Measurements from ENCODE around the gene PLD6.

The PLD6 gene

GRCh38 chr17:17205368-17206123 is 587 bp downstream of the PLD6 start:
- Histone ChIP-seq H4K8ac (ENCODE audit: low read depth, low read length) (no peak overlapping the region), H3K36me3 (ENCODE audit: control insufficient read depth, insufficient read depth, low read length) (no peaks in the 10 kb centered on the region), H3K79me2 (ENCODE audit: control insufficient read depth, insufficient read depth, low read length) (no peaks in the 10 kb centered on the region), H2BK120ac (ENCODE audit: low read depth, low read length) (no peak overlapping the region), H3K9ac (ENCODE audit: low read length) (no peak overlapping the region), H4K5ac (ENCODE audit: low read length) (no peak overlapping the region), H3K27ac (ENCODE audit: low read depth, low read length) (no peak overlapping the region), H2BK5ac (ENCODE audit: low read length) (no peak overlapping the region), H3K4me1 (ENCODE audit: control insufficient read depth, low read depth, low read length) (no peaks in the 10 kb centered on the region), H3K18ac (ENCODE audit: low read length) (no peak overlapping the region), H3K4me2 (ENCODE audit: low read length) (no peak overlapping the region), H3K56ac (ENCODE audit: low read length) (no peak overlapping the region), H3K4ac (ENCODE audit: low read depth, low read length) (no peak overlapping the region), H2AK5ac (ENCODE audit: low read length) (no peak overlapping the region), H2BK15ac (replicated peaks; ENCODE audit: low read depth) (no peak overlapping the region), H3K79me1 (ENCODE audit: low read length) (no peaks in the 10 kb centered on the region), H3K27me3 (ENCODE audit: insufficient read depth, low read length, poor library complexity) (no peaks in the 10 kb centered on the region), H3K23ac (ENCODE audit: low read length) (no peak overlapping the region), H3K4me3 (ENCODE audit: low read length) (no peak overlapping the region)
- WGBS (ENCODE audit: extremely low coverage, insufficient coverage, low lambda C conversion rate), result no CpG with 5 or more reads among the region's 70 CpGs
- no peak for DNase-seq

GRCh38 chr17:17204635-17205231 is 1.4 kb downstream of the PLD6 start:
- no peak overlapping the region for H2AK5ac ChIP-seq (ENCODE audit: low read length)
- DNase-seq, result no peak
- no peak overlapping the region for H3K4me3 ChIP-seq (ENCODE audit: low read length)
- no peak overlapping the region for H2BK120ac ChIP-seq (ENCODE audit: low read depth, low read length)
- no peak overlapping the region for H4K8ac ChIP-seq (ENCODE audit: low read depth, low read length)
- no peak overlapping the region for H3K9ac ChIP-seq (ENCODE audit: low read length)
- no peaks in the 10 kb centered on the region for H3K79me2 ChIP-seq (ENCODE audit: control insufficient read depth, insufficient read depth, low read length)
- H2BK15ac ChIP-seq (replicated peaks; ENCODE audit: low read depth), result no peak overlapping the region
- H3K27ac ChIP-seq (ENCODE audit: low read depth, low read length), result no peak overlapping the region
- no peaks in the 10 kb centered on the region for H3K36me3 ChIP-seq (ENCODE audit: control insufficient read depth, insufficient read depth, low read length)
- no peaks in the 10 kb centered on the region for H3K27me3 ChIP-seq (ENCODE audit: insufficient read depth, low read length, poor library complexity)
- H3K79me1 ChIP-seq (ENCODE audit: low read length), result no peaks in the 10 kb centered on the region
- H3K23ac ChIP-seq (ENCODE audit: low read length), result no peak overlapping the region
- no peak overlapping the region for H2BK5ac ChIP-seq (ENCODE audit: low read length)
- WGBS (ENCODE audit: extremely low coverage, insufficient coverage, low lambda C conversion rate), result no CpG with 5 or more reads among the region's 14 CpGs
- H4K5ac ChIP-seq (ENCODE audit: low read length), result no peak overlapping the region
- no peaks in the 10 kb centered on the region for H3K4me1 ChIP-seq (ENCODE audit: control insufficient read depth, low read depth, low read length)
- H3K4ac ChIP-seq (ENCODE audit: low read depth, low read length), result no peak overlapping the region
- no peak overlapping the region for H3K56ac ChIP-seq (ENCODE audit: low read length)
- H3K18ac ChIP-seq (ENCODE audit: low read length), result no peak overlapping the region
- H3K4me2 ChIP-seq (ENCODE audit: low read length), result no peak overlapping the region

- Histone ChIP-seq H3K27me3 (ENCODE audit: insufficient read depth, low read length, poor library complexity) (no peaks in the 10 kb centered on the region), H4K5ac (ENCODE audit: low read length) (no peak overlapping the region), H2BK120ac (ENCODE audit: low read depth, low read length) (no peak overlapping the region), H3K23ac (ENCODE audit: low read length) (no peak overlapping the region), H3K79me1 (ENCODE audit: low read length) (no peaks in the 10 kb centered on the region), H3K56ac (ENCODE audit: low read length) (no peak overlapping the region), H3K27ac (ENCODE audit: low read depth, low read length) (no peak overlapping the region), H3K4ac (ENCODE audit: low read depth, low read length) (no peak overlapping the region), H3K18ac (ENCODE audit: low read length) (no peak overlapping the region), H2AK5ac (ENCODE audit: low read length) (no peak overlapping the region), H3K4me1 (ENCODE audit: control insufficient read depth, low read depth, low read length) (no peaks in the 10 kb centered on the region), H2BK15ac (replicated peaks; ENCODE audit: low read depth) (no peak overlapping the region), H4K8ac (ENCODE audit: low read depth, low read length) (no peak overlapping the region), H3K4me2 (ENCODE audit: low read length) (no peak overlapping the region), H2BK5ac (ENCODE audit: low read length) (no peak overlapping the region), H3K9ac (ENCODE audit: low read length) (no peak overlapping the region), H3K36me3 (ENCODE audit: control insufficient read depth, insufficient read depth, low read length) (no peaks in the 10 kb centered on the region), H3K4me3 (ENCODE audit: low read length) (no peak overlapping the region), H3K79me2 (ENCODE audit: control insufficient read depth, insufficient read depth, low read length) (no peaks in the 10 kb centered on the region)
- WGBS (ENCODE audit: extremely low coverage, insufficient coverage, low lambda C conversion rate), result no CpG with 5 or more reads among the region's 15 CpGs
- no peak for DNase-seq
Measured at GRCh38 chr17:17204041-17204591, 2.0 kb downstream of the PLD6 start.

GRCh38 chr17:17203173-17203730 is 2.9 kb downstream of the PLD6 start:
- no peak overlapping the region for H3K4ac ChIP-seq (ENCODE audit: low read depth, low read length)
- H3K79me1 ChIP-seq (ENCODE audit: low read length), result no peaks in the 10 kb centered on the region
- no peak overlapping the region for H3K56ac ChIP-seq (ENCODE audit: low read length)
- H3K36me3 ChIP-seq (ENCODE audit: control insufficient read depth, insufficient read depth, low read length), result no peaks in the 10 kb centered on the region
- H2AK5ac ChIP-seq (ENCODE audit: low read length), result no peak overlapping the region
- no peak overlapping the region for H2BK5ac ChIP-seq (ENCODE audit: low read length)
- H2BK120ac ChIP-seq (ENCODE audit: low read depth, low read length), result no peak overlapping the region
- no CpG with 5 or more reads among the region's 15 CpGs for WGBS (ENCODE audit: extremely low coverage, insufficient coverage, low lambda C conversion rate)
- H3K4me1 ChIP-seq (ENCODE audit: control insufficient read depth, low read depth, low read length), result no peaks in the 10 kb centered on the region
- no peak overlapping the region for H3K9ac ChIP-seq (ENCODE audit: low read length)
- no peak overlapping the region for H3K27ac ChIP-seq (ENCODE audit: low read depth, low read length)
- no peaks in the 10 kb centered on the region for H3K79me2 ChIP-seq (ENCODE audit: control insufficient read depth, insufficient read depth, low read length)
- no peaks in the 10 kb centered on the region for H3K27me3 ChIP-seq (ENCODE audit: insufficient read depth, low read length, poor library complexity)
- H3K18ac ChIP-seq (ENCODE audit: low read length), result no peak overlapping the region
- H2BK15ac ChIP-seq (replicated peaks; ENCODE audit: low read depth), result no peak overlapping the region
- H3K23ac ChIP-seq (ENCODE audit: low read length), result peak overlapping the region; percentile 45
- no peak overlapping the region for H4K8ac ChIP-seq (ENCODE audit: low read depth, low read length)
- no peak overlapping the region for H3K4me2 ChIP-seq (ENCODE audit: low read length)
- no peak overlapping the region for H4K5ac ChIP-seq (ENCODE audit: low read length)
- no peak for DNase-seq
- no peak overlapping the region for H3K4me3 ChIP-seq (ENCODE audit: low read length)

- Histone ChIP-seq H2BK15ac (replicated peaks; ENCODE audit: low read depth) (no peak overlapping the region), H3K79me1 (ENCODE audit: low read length) (no peaks in the 10 kb centered on the region), H3K4me1 (ENCODE audit: control insufficient read depth, low read depth, low read length) (no peaks in the 10 kb centered on the region), H3K4me3 (ENCODE audit: low read length) (no peak overlapping the region), H3K4me2 (ENCODE audit: low read length) (no peak overlapping the region), H3K9ac (ENCODE audit: low read length) (no peak overlapping the region), H3K4ac (ENCODE audit: low read depth, low read length) (no peak overlapping the region), H3K27me3 (ENCODE audit: insufficient read depth, low read length, poor library complexity) (no peaks in the 10 kb centered on the region), H2AK5ac (ENCODE audit: low read length) (no peak overlapping the region), H4K8ac (ENCODE audit: low read depth, low read length) (no peak overlapping the region), H2BK5ac (ENCODE audit: low read length) (no peak overlapping the region), H3K56ac (ENCODE audit: low read length) (no peak overlapping the region), H3K27ac (ENCODE audit: low read depth, low read length) (no peak overlapping the region), H4K5ac (ENCODE audit: low read length) (no peak overlapping the region), H2BK120ac (ENCODE audit: low read depth, low read length) (no peak overlapping the region), H3K36me3 (ENCODE audit: control insufficient read depth, insufficient read depth, low read length) (no peaks in the 10 kb centered on the region), H3K18ac (ENCODE audit: low read length) (no peak overlapping the region), H3K79me2 (ENCODE audit: control insufficient read depth, insufficient read depth, low read length) (no peaks in the 10 kb centered on the region), H3K23ac (ENCODE audit: low read length) (no peak overlapping the region)
- no peak for DNase-seq
- WGBS (ENCODE audit: extremely low coverage, insufficient coverage, low lambda C conversion rate), result no CpG with 5 or more reads among the region's 8 CpGs
Measured at GRCh38 chr17:17201907-17202306, 4.2 kb downstream of the PLD6 start.

All from mesendoderm (in vitro differentiated cells).